HG02870 (cell line): ENCODE results near the gene UGT1A1.

Experiments
- ATAC-seq: cut with Tn5 transposase; IDR thresholded peaks from one replicate; pipeline ENCODE4 v1.9.1; 2021; ENCODE audit warnings: mild to moderate bottlenecking, moderate library complexity; ENCODE audit not compliant: unreplicated experiment

Gene UGT1A1

DNA sequence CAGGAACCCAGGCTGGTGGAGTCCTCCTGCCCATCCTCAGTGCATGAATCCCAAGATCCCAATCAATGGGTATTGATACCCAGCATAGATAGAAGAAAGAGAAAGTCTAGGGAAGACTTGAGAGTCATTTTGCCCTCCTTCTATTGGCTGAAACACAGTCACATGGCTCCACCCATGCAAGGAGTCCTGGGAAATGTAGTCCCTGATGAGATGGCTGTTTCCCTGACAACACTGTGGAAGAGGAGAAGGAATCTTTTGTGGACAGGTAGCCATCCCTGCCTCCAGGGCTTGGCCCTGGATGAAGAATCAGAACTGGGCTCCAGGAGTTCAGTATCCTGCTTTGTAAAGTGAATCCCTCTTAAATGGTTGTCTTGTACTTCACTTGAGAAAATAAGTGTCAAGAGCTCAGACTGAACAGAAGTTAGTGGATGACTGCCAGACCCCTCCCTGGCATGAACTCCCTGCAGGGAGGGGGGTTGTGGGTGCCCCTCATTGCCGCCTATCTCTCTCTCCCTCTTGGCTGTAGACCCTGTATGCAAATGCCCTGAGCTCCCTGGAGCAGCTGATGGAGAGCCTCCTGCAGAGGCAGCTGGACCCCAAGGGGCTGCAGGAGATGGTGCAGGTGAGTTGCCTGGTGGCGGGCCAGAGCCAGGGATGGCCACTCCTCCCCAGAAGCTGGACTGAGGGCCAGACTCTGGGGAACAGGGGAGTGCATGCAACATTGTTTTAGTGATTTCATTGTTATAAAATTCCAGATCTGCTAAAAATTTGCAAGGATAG, 54.2 kb downstream of the UGT1A1 start:
- no peak for ATAC-seq

GRCh38 chr2:233815861-233816260, 55.8 kb downstream of the UGT1A1 start:
- ATAC-seq: no peak

DNA sequence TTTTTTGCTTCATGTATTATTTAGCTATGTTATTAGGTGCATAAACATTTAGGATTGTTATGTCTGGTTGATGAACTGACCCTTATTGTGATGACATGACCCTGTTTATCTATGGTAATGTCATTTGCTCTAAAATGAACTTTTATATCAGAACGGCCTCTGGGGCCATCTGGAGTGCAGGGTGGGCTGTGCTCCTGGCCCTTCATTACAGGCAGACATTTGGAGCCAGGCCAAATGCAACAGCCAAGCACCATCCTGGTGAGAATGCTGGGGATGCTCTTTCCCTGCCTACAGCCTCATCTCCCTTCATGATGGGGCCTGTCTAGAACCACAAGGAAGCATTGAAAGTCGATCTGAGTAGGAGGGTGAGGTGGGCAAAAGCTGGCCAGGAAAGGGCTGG, 56.3 kb downstream of the UGT1A1 start:
- no peak for ATAC-seq

- no peak for ATAC-seq
Observed at GRCh38 chr2:233816771-233817170, 56.7 kb downstream of the UGT1A1 start.

GRCh38 chr2:233817361-233817911, 57.4 kb downstream of the UGT1A1 start:
- no peak for ATAC-seq

GRCh38 chr2:233817995-233818638, 58.0 kb downstream of the UGT1A1 start:
- ATAC-seq: no peak

DNA sequence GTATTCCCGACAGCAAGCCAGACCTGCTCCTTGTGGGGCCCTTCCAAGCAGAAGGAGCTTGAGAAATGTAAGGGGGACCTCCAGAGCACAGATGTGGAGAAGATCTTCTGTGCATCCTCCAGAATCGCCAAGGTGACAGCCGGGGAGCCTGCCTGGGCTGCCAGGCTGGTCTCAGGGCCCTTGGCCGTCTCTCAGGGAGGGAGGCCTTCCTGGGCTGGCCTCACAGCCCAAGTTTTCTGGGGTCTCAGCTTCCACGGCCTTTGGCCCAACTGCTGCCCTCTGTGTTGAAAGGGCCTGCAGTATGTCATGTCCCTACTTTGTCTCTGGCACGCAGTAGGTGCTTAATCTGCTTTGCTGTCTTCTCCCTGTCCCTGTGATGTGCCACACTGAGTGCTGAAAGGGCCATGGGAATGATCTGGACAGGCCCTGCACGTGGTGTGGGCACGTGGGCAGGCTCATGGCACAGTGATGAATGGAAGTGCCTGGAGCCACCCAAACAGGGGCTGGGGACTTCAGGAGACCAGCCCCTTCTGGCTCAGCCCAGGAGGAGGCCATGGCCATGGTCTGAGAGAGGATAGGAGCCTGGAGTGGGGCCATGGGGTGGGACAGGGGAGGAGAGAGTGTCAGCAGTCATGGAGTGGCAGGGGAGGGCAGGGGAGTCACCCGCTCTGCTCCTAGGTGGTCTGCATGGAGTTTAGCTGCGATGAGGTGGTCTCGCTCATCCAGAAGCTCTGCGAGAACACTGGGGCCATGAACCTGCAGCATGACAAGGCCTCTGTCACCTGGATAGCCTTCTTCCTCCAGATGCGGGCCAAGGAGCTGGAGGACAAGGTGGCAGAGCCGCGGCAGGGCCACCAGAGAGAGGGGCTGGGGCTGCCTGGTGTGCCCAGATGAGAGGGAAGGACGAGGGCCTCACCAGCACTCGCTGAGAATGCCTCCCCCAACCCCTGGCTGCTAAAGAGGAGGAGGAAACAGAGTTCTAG, 58.9 kb downstream of the UGT1A1 start:
- no peak for ATAC-seq

DNA sequence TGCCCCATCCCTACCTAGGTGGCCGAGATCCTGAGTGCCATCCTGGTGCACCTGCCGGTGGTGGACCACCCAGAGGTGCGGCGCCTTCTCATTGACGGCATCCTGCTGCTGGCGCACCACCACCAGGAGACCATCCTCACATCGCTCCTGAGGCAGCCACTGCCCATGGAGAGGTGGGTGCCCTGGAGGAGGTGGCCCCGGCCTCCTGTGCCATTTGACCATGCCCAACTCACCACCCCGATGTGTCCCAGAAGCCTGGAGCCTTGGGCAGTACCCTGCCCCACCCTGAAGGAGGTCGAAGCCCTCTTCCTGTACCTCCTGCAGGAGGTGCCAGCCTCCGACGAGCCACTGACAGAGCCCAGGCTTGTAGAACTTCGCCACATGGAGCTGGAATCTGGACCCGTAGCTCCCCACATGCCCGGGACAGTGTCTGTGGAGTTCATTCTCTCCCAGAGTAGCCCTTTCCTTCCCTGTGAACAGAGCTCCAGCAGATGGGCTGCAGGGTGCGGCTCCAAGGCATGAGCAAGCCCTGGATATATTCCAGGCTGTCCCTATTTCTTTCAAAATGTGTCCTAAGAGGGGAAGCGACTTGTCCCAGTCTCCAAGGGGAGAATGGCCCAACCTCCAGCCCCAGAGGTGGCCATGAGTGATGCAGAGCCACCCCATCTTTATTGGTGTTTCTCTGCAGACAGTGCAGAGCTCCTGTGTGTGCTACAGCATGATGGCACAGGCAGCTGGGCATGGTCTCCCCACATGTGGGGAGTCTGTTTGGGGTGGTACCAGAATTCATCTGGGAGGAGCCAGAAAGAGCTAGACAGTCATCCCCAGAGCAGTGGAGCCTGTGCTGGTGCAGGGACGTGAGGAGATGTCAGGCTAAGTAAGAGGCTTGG, 60.1 kb downstream of the UGT1A1 start:
- ATAC-seq: no peak

DNA sequence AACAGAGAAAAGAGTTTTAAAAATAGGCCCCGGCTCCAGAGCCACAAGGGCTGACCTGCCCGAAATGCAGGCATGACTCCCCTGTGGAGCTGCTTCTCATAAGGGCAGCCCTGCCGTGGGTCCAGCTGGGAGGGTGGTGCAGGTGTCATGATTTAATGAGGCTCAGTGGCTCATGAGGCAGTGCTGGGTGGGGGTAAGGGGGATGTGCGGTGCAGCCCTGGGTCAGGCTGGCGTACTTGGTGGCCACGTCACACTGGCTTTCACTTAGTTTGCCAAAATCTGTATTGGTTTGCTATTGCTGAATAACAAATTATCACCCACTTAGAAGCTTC, 60.7 kb downstream of the UGT1A1 start:
- no peak for ATAC-seq

DNA sequence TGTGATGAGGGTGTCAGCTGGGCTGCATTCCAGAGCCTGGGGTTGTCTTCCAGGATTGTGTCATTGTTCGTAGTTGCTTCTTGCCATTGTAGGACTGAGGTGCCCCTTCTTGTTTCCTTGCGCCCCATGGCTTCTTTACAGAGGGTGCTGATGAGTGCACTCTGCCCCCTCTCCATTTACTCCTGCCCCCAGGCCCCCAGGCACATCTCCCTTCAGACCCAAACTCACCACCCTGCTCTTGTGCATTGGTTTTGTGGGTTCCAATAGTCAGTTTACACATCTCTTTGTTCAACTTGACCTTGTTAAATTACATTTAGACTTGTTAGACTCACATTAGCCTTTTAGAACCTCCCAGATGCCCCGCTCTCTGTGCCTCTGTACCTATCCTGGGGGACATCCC, 61.1 kb downstream of the UGT1A1 start:
- ATAC-seq: no peak

- ATAC-seq: no peak
Observed at GRCh38 chr2:233821709-233822100, 61.6 kb downstream of the UGT1A1 start.

GRCh38 chr2:233822101-233822771, 62.2 kb downstream of the UGT1A1 start:
- no peak for ATAC-seq
